NCI-H146 treated with DMSO at 0.1 percent for 48 hours (cell line): ENCODE data around the gene PIK3IP1.

Source experiments
- DNase-seq: peaks from one replicate; lab custom pipeline; 2025; ENCODE audit not compliant: unreplicated experiment; lab: John Stamatoyannopoulos, UW

The PIK3IP1 gene

DNA sequence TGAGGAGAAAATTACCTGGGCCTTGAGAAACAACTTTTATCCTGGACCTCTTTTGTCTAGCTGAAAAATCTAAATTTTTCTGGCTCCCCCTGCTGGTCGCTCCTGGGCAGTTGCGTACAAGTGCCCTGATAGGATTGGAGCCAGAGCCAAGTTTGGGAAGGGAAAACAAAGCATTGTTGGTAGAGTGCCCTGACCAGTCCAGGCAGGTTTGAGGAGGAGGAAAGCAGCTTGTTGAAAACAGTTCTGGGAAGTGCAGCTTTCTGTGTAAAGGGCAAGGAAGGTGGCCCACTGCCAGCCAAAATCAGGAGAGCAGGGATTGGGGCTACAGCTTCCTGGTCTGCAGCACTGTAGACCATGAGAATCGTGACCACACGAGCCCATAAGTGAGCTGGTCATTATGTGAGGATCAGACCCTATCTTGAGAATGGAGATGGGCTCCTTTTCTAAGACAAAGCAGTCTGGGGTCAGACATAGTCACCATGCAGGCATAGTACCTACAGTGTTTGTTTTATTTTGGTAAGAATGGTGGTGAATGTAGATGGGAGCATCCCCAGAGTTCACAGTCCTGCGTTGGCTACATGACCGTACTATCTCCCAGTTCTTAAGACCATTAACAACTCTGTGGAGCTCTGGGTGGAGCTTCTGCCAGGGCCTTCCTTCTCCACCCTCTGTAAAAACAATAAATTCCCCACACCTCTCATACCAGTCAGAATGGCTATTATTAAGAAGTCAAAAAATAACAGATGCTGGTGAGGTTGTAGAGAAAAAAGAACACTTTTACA is 21.3 kb upstream of the PIK3IP1 start:
- peak; percentile 26 for DNase-seq

- DNase-seq, result no peak
Measured at GRCh38 chr22:31308181-31308580, 15.9 kb upstream of the PIK3IP1 start.

- DNase-seq, result no peak
Measured at GRCh38 chr22:31305194-31305593, 12.9 kb upstream of the PIK3IP1 start.

GRCh38 chr22:31302537-31302936 is 10.2 kb upstream of the PIK3IP1 start:
- DNase-seq, result no peak

GRCh38 chr22:31302006-31302405 is 9.7 kb upstream of the PIK3IP1 start:
- DNase-seq, result no peak

GRCh38 chr22:31300896-31301295 is 8.6 kb upstream of the PIK3IP1 start:
- DNase-seq, result no peak

GRCh38 chr22:31295831-31296657 is 3.8 kb upstream of the PIK3IP1 start:
- DNase-seq, result no peak

GRCh38 chr22:31295360-31295759 is 3.1 kb upstream of the PIK3IP1 start:
- no peak for DNase-seq

DNA sequence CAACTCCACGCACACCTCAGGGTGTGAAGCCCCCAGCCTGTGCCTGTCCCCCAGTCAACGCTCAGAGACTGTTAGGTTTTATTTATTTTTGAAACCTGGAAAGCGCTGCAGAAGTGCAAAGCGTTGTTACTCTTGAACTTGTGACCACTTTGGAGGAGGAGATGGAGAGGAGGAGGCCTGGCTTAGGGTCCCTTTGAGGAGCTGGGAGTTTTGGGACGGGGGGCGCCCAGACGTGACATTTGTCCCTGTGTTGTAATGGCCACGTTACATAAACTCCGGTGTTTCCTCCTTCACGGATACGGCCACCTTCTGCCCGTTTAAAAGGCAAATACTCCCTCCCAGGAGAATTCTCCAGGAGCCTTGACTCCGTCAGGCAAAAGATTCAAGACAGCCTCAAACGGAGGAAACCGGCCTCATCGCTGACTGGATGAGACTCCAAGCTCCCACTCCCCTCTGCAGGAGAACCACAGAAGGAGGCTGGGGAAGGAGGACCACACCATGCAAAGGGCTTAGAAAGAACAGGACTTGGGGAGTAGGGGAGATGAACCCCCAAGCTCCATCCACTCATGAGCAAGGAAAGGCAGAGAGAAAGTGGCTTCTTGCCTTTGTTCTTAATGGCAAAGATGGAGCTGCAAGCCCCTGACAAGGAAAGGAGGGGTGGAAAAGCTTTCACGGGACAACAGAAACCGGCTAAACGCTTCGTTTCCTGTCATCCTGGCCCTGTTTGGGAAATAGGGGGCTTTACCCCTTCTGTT is 630 bp downstream of the PIK3IP1 start:
- DNase-seq, result no peak

- peak; percentile 50 for DNase-seq
Measured at GRCh38 chr22:31290494-31291471, 1.5 kb downstream of the PIK3IP1 start.

DNA sequence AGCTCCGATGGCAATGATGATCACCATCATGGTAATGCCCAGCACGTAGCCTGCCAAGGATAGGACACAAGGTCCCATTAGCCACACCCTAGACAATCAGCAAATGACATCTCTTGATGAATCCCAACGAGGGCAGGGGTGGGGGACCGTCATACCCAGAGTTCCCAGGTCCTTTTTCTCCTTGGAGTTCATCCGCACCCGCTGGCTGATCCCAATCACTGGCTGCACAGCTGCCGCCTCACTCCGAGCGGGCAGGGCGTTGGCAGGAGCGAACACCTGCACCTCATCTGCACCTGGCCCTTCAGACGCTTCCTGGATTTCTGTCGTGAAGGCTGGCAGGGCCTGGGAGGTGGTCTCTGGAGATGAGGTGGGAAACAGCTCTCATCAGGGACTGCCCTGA is 2.9 kb downstream of the PIK3IP1 start:
- DNase-seq, result peak; percentile 60

DNA sequence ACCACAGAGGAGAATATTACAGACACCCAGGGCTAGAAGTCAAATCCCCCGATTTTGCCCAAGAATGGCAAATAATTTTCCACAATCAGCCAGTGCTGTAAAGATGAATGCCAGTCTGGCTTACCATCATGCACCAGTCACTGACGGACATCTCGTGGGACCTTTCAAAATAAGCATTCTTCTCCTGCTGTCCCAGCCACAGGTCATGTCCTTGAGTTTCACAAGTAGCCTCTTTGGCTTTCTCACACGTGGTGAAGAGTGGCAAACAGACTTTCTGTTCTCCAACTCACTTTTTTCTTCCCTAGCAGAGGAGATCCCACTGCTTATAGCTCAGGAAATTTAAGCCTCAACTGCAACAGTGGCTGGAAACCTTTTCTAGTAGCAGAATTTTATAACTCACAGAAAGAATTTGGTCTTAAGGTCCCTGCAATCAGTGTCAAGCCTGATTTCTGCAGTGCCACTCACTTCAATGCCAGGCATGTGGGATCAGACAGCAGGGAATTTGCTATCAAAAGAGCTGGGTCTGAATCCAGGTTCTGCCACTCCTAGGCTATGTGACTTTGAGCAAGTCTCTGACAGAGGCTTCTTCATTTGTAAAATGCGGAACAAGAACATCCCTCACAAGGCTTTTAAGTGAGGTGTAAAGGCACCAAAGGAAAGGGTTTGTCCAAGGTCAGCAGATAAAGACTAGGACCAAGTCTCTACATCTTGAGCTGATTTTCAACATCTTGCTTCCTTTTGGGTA is 3.6 kb downstream of the PIK3IP1 start:
- DNase-seq, result no peak

DNA sequence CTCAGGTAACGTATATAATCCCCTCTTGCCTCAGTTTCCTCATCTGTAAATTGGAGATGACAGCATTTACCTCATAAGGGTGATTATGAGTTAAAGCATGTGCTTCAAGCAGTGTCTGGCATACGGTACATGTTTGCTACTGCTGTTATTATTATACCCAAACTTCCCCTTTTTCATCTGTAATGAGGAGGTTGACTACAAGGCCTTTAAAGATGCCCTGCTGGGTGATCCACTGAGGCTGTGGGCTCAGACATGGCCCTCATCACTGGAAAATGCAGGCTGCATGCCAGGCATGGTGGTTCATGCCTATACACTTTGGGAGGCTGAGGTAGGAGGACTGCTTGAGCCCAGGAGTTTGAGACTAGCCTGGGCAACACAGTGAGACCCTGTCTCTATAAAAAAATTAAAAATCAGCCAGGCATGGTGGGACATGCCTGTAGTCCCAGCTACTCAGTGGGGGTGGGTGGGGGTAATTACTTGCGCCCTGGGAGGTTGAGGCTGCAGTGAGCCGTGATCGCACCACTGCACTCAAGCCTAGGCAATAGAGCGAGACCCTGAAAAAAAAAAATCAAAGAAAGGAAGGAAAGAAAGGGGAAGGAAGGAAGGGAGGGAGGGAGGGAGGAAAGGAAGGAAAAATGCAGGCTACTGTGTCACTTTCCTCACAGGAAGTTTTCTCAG is 4.3 kb downstream of the PIK3IP1 start:
- no peak for DNase-seq

- no peak for DNase-seq
Measured at GRCh38 chr22:31286360-31287255, 5.7 kb downstream of the PIK3IP1 start.

DNA sequence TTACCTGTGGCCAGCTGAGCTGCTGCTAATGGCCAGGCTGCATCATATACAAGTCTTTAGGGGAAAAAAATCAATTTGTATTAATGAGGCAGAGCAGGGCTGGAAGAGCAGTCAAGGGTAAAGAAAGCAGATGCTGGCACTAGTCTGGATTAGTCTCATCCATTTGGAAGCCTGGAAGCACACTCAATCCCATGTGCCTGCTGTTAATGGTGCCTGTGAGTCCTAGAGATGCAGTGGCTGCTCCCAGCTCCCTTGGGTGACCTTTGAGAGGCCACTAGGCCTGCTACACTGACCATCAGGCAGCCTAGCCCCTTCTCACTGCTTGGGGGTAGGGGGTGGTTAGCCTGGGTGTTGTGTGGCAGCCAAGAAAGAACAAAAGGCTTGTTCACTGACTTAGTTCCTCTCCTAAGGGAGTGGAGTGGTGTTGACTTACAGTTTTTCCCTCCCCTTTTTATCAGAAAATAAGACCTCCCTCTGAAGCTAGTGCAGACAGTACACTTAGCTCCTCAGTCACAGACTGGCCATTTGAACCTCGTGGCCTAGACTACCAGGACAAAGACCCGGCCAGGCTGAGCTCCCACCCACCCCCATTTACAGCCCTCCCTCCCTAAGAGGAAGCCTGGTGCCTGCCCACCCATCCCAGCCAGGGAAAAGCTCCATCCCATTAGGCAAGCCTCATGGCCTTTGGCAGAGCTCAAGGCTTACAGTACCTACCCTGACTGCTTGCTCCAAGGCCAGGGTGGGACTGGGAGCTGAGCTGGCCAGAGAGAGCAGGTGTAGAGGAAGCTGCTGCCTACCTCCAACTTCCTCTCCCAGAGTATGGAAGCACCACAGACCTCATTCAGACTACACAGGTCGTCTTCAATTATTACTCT is 7.8 kb downstream of the PIK3IP1 start:
- no peak for DNase-seq

DNA sequence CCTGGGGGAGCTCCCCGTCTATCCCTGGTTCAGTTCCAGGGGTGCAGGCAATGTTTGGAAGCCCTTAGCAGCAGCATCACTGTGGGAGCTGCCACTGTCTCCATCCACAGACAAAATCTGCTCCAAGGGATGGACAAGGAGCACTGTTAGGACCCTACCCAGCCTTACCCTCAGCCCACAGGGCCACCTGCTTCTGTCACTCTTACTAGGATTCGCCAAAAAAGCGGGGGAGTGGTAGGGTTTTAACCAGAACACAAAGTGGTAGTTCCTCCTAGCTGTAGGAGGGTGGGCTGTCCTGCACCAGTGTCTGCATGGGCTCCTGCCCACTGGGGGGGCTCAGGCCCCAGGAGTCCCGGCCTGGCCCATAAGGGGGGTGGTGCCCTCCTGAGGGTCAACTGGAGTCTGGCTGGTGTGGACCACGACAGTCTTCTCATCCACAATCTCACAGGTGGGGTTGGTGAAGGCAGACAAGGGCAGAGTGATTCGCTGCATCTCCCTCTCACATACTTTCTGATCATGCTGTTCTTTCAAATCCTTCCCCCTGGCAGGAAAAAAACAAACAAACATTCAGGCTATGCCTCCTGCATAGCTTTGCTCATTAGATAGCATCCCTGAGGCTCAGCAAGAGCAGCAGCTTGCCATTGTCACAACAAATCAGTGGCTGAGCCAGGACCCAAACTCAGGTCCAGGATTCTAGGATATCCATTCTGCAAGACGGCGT is 9.4 kb downstream of the PIK3IP1 start:
- DNase-seq, result no peak

- DNase-seq, result no peak
Measured at GRCh38 chr22:31281733-31282132, 10.6 kb downstream of the PIK3IP1 start.
